CD4-positive, alpha-beta T cell treated with Interleukin-6 at 100 ng/mL for 8 hours (primary cell): ENCODE measurements around the gene HMGCS2.

ENCODE experiments used
- DNase-seq: peaks from one replicate; pipeline ENCODE4 v3.0.0-alpha.2; 2020; ENCODE audit warnings: mixed read lengths, low spot score

Gene HMGCS2

GRCh38 chr1:119758584-119758983 is 10.1 kb downstream of the HMGCS2 start:
- no peak for DNase-seq

- no peak for DNase-seq
These were observed 16.1 kb downstream of the HMGCS2 start for GRCh38 chr1:119752592-119752991.

GRCh38 chr1:119748040-119748439 is 20.7 kb downstream of the HMGCS2 start:
- DNase-seq, result no peak

DNA sequence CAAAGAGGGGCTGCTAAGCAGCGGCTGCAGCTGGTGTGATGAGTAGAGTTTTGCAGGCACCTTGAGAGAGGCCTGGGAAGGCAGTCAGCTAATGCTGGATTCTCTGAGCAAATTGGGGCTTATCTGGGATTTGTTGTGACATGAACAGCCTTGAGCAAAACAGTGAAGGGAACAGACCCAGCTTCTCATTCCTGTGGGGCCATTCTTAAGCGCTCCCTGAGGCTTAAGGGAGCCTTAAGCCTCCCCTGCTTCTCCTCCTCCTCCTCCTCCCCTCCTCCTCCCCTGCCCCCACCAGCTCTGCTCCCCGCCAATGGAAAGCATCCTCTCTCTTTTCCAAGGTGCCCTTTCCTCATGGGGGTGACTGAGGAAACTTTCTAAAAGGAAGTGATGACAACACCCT is 21.3 kb downstream of the HMGCS2 start:
- no peak for DNase-seq

DNA sequence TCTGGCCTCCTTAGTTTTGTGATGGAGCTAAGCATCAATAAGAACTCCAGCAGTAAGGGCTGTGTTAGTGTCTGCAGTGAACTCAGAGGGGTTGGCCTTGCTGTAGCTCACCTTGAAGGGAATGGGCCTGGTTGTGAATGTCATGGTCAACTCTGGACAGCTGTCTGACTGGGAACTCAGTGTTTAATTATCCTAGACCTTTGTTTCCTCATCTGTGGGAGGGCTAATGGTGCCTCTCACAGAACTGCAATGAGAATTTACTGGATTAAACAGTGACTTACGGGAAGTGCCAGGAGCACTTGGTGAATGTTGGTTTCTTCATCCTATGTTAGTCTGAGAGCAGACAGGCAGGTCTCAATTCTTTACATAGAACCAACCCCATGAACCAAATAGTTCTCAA is 23.7 kb downstream of the HMGCS2 start:
- no peak for DNase-seq

DNA sequence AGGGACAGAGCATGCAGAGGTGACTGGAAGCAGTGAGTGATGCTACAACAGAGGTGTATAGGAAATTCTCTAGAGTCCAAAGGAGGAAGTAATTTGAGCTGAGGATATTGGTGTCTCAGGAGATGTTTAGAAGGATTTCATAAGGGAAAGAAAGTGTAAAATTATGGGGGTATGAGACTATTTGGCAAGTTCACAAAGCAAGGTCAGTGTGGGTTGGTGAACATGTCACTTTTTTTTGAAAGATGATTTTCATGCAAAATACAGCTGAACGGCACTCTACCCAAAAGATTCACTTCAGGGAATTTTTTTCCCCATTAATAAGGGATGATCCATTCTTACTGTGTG is 24.1 kb downstream of the HMGCS2 start:
- DNase-seq, result no peak

DNA sequence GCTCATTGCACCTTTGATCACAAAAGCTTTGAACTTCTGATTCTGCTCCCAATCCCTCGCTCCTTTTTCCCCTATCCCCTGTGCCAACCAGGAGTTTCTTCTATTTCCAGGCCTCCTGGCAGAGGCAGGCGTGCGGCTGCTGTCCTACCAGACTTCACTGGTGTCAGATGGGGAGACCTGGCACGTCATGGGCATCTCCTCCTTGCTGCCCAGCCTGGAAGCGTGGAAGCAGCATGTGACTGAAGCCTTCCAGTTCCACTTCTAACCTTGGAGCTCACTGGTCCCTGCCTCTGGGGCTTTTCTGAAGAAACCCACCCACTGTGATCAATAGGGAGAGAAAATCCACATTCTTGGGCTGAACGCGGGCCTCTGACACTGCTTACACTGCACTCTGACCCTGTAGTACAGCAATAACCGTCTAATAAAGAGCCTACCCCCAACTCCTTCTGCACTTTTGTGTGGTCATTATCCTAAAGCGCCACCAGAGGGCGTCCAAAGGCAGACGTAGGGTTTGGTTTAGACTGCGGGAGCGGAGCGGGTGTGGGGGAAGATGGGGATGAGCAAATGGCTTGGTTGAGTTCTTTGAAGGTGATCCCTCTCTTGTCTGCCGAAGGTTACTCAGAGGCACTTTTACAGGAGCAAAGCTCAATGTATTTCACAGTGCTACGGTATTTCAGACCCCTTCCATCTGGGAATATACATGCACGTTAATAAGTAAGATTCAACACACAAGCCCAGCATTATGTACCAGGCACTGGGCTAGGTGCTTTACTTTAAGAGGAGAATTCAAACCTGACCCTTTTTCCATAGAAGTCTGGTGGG is 24.7 kb downstream of the HMGCS2 start:
- peak; percentile 29 for DNase-seq

- no peak for DNase-seq
These were observed 25.4 kb downstream of the HMGCS2 start for GRCh38 chr1:119743308-119743707.

DNA sequence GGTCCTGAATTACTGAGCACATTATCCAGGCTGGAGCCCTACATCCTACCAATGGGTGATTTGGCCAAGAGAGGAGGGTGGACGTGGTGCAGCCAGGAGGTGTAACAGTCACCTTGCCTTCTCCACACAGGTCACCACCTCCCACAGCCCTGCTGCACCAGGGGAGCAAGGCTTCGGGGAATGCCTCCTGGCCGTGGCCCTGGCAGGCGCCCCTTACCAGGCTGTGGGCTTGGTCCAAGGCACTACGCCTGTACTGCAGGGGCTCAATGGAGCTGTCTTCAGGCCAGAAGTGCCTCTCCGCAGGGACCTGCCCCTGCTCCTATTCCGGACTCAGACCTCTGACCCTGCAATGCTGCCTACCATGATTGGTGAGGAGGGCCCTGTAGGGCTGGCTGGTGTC is 26.0 kb downstream of the HMGCS2 start:
- no peak for DNase-seq

GRCh38 chr1:119742202-119742601 is 26.5 kb downstream of the HMGCS2 start:
- no peak for DNase-seq

DNA sequence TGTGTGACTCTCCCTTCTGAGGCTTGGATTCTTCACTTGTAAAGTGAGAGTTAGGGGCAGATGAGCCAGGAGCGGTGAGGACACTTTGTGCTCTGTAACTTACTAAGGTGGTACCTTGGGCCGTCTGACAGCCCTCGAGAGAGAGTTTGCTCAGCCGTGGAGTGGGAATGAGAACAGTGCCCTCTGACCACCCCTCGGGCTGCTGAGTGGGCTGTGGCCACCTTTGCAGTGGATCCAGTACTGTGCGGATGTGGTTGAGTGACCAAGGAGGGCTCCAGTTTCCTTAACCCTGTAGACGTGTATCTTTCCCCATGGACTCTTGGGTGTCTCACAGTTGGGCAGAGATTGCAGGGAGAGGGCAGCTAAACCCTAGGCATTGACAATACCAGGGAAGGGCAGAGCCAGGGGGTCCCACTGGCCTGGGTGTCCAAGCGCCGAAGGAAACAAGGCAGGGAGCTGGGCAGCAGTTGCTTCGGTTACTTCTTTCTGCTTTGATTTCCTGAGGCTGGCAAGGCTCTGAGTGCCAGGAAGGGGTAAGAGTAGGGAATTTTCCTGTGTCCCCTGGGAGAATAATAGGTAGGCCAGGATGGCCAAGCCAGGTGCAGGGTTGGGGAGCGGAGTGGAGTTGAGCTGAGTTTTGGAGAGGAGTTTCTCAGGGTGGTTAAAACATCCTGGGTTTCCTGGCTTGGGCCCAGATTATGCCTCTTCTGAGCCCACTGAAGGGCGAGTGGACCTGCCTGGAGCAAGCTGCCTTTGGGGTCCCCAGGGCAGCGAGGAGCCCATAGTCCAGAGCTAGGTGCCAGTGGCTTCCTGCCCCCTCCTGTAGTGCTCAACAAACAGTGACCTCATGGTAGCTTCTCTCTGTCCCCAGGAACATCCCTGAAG is 27.6 kb downstream of the HMGCS2 start:
- no peak for DNase-seq

- DNase-seq, result no peak
These were observed 28.4 kb downstream of the HMGCS2 start for GRCh38 chr1:119740261-119740660.

DNA sequence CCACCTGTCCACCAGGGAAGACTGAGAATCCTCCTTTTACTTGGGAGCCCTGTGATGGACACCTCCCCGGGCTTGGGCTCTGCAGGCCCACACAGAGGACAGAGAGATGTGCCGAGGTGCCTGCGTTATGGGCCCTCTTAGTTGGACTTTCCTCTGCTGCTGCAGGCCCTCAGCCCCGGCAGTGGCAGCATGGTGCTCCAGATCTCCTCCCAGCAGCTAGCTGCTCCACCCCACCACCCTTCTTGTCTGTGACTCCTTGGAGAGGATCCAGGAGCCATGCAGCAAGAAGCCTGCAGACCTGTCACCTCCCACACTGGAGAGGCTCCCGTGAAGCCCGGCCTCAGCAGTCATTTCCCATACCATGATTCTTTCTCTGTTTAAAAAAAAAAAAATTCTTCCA is 29.6 kb downstream of the HMGCS2 start:
- no peak for DNase-seq

DNA sequence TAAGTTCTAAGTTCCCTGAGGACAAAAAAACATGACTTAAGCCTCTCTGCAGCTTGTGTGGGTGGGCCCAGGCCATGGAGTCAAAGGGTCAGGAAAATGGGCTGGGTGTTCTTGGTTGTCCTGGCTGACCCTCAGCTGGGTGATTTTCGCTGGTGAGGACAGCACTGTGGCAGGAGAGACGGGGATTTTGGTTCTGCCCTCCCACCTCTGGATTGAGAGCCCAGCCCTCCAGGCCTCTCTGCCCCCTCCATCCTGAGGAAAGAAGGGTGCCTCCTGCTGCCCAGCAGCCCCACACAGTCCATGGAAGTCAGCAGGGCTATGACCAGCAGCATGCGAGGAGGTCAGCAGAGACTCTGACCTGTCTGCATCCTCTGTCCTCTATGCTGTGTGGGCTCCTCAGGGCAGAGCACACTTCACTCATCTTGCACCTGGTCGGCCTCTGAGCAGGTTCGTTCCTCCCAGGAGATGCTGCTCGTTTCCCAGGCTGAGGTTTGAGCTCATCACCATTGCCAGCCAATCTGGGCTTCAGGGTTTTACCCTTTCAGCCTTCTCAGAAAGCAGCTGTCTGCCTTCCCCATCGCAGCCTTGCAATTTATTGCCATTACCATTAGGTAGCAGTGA is 30.5 kb downstream of the HMGCS2 start:
- DNase-seq, result no peak

- DNase-seq, result no peak
These were observed 31.5 kb downstream of the HMGCS2 start for GRCh38 chr1:119737040-119737682.

DNA sequence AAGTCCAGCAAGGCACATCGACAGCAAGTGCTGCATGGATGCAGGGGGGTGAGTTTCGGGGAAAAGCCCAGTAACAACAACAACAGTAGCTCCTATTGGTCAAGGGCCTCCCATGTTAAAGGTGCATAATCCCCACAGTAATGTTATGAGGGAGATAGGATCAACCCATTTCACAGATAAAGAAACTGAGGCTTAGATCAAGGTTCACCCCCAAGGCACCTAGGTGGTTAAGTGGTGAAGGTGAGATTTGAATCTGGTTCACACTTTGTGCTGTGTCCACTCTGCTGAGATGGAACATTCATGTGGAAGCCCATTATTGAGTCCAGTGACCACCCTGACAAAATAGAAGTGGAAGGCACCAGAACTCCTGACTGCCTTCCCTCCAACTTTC is 32.1 kb downstream of the HMGCS2 start:
- DNase-seq, result no peak

GRCh38 chr1:119735217-119735616 is 33.5 kb downstream of the HMGCS2 start:
- DNase-seq, result no peak

DNA sequence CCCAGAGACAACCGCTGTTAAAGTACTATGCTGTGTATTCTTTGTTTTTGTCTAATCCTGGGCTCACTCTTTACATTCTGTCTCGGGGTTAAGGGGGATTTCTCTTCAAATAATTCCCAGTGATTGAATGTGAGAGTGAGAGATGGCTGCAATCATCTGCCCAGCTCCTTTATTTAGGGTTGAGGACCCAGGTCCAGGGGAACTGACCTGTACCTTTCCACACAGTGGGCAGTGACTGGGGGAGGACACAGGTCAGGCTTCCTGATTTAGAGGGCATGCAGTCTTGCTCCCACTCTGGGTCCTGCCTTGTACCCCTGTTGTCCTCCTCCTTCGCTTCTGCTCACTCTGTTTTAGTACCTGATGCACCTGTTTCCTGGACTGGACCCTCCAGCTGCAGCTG is 35.0 kb downstream of the HMGCS2 start:
- no peak for DNase-seq

GRCh38 chr1:119732465-119733168 is 36.1 kb downstream of the HMGCS2 start:
- DNase-seq, result no peak

DNA sequence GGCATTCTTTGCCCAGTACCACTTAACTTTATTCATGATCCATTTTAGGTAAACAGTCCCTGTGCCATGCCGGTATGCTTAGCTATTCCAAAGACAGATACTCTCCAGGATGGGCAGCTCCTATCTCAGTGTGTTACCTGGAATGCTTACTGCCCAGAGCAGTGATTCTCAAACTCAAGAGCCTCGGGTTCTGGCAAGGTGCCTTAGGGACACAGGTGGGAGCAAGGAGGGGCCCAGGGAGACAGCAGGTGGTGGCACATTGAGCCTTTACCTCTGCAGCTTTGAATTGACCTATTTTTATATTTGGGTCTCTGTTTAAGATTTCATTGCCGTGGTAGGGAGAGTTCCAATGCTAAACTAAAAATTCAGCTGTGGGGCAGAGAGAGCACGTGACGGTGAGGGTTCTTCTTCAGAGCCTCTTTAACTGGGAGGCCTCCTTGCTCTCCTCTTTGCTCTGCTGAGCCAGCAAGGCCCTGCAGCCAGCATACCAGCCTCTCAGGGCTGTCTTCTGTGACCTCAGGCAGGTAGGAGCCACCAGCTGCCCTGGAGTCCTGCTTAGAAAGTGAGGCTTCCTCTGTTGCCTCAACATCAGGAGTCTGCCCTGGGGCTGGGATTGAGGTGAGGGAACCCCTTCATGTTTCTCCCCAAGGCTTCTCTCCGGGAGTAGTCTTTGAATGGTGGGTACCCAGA is 36.8 kb downstream of the HMGCS2 start:
- DNase-seq, result no peak

- DNase-seq, result no peak
These were observed 37.6 kb downstream of the HMGCS2 start for GRCh38 chr1:119731060-119731459.
